Measurements from ENCODE around the gene SEMA5A. TPM values are rescaled to one million over a fixed set of nuclear protein-coding genes. Genes with fewer than 3 reads are reported as not detected.

The SEMA5A gene
- total RNA-seq, 4 donors from 2014 or later = 2.3 to 4.7 (median 3.7) TPM

DNA sequence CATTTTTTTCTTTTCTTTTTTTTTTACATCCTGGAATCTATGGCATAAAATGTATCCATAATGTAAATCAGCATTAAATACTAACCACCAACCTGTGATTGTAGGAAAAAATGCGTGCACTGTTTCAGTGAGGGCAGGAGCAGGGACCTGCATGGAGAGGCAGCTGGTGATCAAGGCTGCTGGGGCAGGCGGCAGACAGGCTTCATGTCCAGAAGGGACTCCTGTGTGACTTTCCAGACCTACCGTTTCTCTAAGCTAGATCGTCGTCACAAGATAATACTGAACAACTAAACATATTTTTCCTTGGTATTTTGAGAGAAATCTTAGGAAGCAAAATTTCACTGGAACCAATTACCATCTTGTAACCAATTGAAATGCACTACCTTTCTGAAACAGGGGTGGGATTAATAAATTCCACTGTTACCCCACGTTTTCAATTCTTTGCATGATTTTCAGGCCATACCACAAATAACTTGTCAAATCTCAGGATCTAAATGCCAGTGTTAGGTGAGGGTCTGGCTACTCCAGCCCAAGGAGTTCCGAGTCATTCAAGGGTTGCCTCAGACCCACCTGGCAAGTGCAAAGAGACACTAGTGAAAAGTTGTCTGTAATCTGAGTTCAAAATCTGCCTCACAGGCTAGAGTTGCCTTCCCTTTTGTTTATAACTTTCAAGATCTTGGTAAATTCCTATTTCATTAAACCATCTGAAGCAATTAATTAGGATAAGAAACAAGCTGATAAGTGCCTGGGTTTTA lies 198.2 kb downstream of the SEMA5A start:
- Histone ChIP-seq H3K36me3 (no peaks in the 10 kb centered on the region), H3K4me1 (no peaks in the 10 kb centered on the region), H3K27ac (no peak overlapping the region), H3K9me3 (no peaks in the 10 kb centered on the region), H3K27me3 (peaks cover 3% of the 10 kb centered on the region), H3K4me3 (no peak overlapping the region)
- no peak for ATAC-seq
- 73 to 78% methylated on average over 6 to 7 of the region's 7 CpGs for WGBS, 2 donors (ENCODE audit: low coverage in 1 of 2)
- TF ChIP-seq POLR2A (IDR thresholded peaks at IDR 0.05) = no peak
- no peak for TF ChIP-seq EP300 (IDR thresholded peaks at IDR 0.05)
- no peak for TF ChIP-seq POLR2AphosphoS5 (IDR thresholded peaks at IDR 0.05)
- TF ChIP-seq CTCF (IDR thresholded peaks at IDR 0.05) = no peak

- Histone ChIP-seq H3K4me1 (no peaks in the 10 kb centered on the region), H3K36me3 (no peaks in the 10 kb centered on the region), H3K4me3 (no peak overlapping the region), H3K27ac (no peak overlapping the region), H3K9me3 (no peaks in the 10 kb centered on the region), H3K27me3 (peaks cover 3% of the 10 kb centered on the region)
- ATAC-seq = no peak
- 79 to 81% methylated on average over 3 of the region's 3 CpGs for WGBS, 2 donors (ENCODE audit: low coverage in 1 of 2)
- TF ChIP-seq POLR2A (IDR thresholded peaks at IDR 0.05) = no peak
- TF ChIP-seq EP300 (IDR thresholded peaks at IDR 0.05) = no peak
- no peak for TF ChIP-seq POLR2AphosphoS5 (IDR thresholded peaks at IDR 0.05)
- no peak for TF ChIP-seq CTCF (IDR thresholded peaks at IDR 0.05)
Measured at GRCh38 chr5:9347032-9347431, 198.8 kb downstream of the SEMA5A start.

- WGBS, 2 donors (ENCODE audit: low coverage in 1 of 2) = 100% methylated on average over 1 of the region's 1 CpG; no CpG with 5 or more reads in 1 of the 2 donors
- H3K9me3 ChIP-seq = no peaks in the 10 kb centered on the region
- TF ChIP-seq EP300 (IDR thresholded peaks at IDR 0.05) = no peak
- peaks cover 3% of the 10 kb centered on the region for H3K27me3 ChIP-seq
- no peaks in the 10 kb centered on the region for H3K36me3 ChIP-seq
- H3K27ac ChIP-seq = no peak overlapping the region
- H3K4me3 ChIP-seq = no peak overlapping the region
- no peaks in the 10 kb centered on the region for H3K4me1 ChIP-seq
- ATAC-seq = no peak
Measured at GRCh38 chr5:9344751-9345240, 201.1 kb downstream of the SEMA5A start.

GRCh38 chr5:9343146-9343850 lies 202.6 kb downstream of the SEMA5A start:
- WGBS, 2 donors (ENCODE audit: low coverage in 1 of 2) = 8 to 57% methylated on average over 1 to 3 of the region's 3 CpGs
- TF ChIP-seq CTCF (IDR thresholded peaks at IDR 0.05) = no peak
- TF ChIP-seq EP300 (IDR thresholded peaks at IDR 0.05) = no peak
- no peak for TF ChIP-seq POLR2AphosphoS5 (IDR thresholded peaks at IDR 0.05)
- TF ChIP-seq POLR2A (IDR thresholded peaks at IDR 0.05) = no peak
- no peak for ATAC-seq
- no peaks in the 10 kb centered on the region for H3K4me1 ChIP-seq
- no peak overlapping the region for H3K27ac ChIP-seq
- H3K27me3 ChIP-seq = peaks cover 3% of the 10 kb centered on the region
- H3K36me3 ChIP-seq = no peaks in the 10 kb centered on the region
- no peak overlapping the region for H3K4me3 ChIP-seq
- H3K9me3 ChIP-seq = no peaks in the 10 kb centered on the region

- TF ChIP-seq POLR2AphosphoS5 (IDR thresholded peaks at IDR 0.05) (no peak), CTCF (IDR thresholded peaks at IDR 0.05) (no peak), EP300 (IDR thresholded peaks at IDR 0.05) (no peak), POLR2A (IDR thresholded peaks at IDR 0.05) (no peak)
- no peaks in the 10 kb centered on the region for H3K4me1 ChIP-seq
- H3K4me3 ChIP-seq = no peak overlapping the region
- 90 to 93% methylated on average over 4 to 5 of the region's 6 CpGs for WGBS, 2 donors (ENCODE audit: low coverage in 1 of 2)
- H3K27ac ChIP-seq = no peak overlapping the region
- no peaks in the 10 kb centered on the region for H3K36me3 ChIP-seq
- no peak for ATAC-seq
- no peaks in the 10 kb centered on the region for H3K9me3 ChIP-seq
- peaks cover 3% of the 10 kb centered on the region for H3K27me3 ChIP-seq
Measured at GRCh38 chr5:9342161-9342787, 203.6 kb downstream of the SEMA5A start.

All from gastroesophageal sphincter (tissue), 4 donors.